Glomerular visceral epithelial cell (primary cell): ENCODE measurements around the gene ZNF480.
A peak's percentile ranks its signal among the peaks of the same experiment; 100 is the strongest.
"Not testable (repeated sequence)": the region's sequence is repeated elsewhere in the genome, so short reads cannot be mapped to it uniquely, and the experiment has no call there.

Experiments used
- DNase-seq: peaks from one replicate; pipeline ENCODE4 v3.0.0-alpha.2; 2016; ENCODE audit errors: extremely low spot score

The ZNF480 gene

DNA sequence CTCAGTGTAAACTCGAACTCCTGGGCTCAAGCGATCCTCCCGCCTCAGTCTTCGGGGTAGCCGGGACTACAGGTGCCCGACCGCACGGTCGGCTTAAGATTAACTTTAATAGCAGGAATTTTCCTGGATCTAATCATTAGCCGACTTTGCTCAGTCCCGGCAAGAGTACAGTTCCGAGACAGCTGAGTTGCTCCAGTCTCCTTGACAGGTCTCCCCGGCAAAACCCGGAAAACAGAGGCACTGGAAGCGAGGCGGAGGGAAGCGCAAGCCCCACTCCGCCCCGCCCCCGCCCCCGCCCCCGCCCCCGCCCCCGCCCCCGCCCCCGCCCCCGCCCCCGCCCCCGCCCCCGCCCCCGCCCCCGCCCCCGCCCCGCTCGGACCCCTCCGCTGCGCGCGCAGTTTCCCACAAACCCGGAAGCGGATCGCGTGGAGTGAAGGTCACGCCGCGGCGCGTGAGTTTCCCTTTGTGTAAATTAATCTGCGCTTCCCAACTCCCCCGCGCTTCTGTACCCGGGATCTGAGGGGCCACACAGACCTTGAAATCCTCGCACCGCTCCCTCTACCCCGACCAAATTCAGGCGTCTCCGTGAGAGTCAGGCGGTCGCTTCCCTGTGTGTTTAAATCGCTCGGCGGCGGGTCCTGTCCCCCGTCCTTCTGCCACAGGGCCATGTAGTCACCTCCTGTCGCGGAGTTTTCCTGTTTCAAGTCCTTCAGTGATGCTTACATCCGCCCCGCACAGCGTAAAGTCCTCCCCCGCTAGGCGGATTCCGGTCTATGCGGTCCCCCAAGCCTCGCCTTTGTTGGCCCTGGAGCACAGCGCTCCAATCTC lies at the start of gene ZNF480:
Gene ZNF480 (plus strand): TSS at position 397 of the 828 bp plus-strand sequence. CDS start 3,244 bp downstream, outside the sequence.
- peak; percentile 83 for DNase-seq

GRCh38 chr19:52248241-52248640 lies 48.7 kb upstream of the ZNF480 start:
- no peak for DNase-seq

- no peak for DNase-seq
Observed at GRCh38 chr19:52258426-52258825, 38.5 kb upstream of the ZNF480 start.

GRCh38 chr19:52265556-52265955 lies 31.4 kb upstream of the ZNF480 start:
- not testable (repeated sequence) for DNase-seq

- DNase-seq: peak; percentile 96
Observed at GRCh38 chr19:52269338-52270261, 27.4 kb upstream of the ZNF480 start, which contains the start of gene ZNF766. TSS of gene ZNF766 (plus strand) at chr19:52269587. CDS start at chr19:52269614, 27 bp downstream.

DNA sequence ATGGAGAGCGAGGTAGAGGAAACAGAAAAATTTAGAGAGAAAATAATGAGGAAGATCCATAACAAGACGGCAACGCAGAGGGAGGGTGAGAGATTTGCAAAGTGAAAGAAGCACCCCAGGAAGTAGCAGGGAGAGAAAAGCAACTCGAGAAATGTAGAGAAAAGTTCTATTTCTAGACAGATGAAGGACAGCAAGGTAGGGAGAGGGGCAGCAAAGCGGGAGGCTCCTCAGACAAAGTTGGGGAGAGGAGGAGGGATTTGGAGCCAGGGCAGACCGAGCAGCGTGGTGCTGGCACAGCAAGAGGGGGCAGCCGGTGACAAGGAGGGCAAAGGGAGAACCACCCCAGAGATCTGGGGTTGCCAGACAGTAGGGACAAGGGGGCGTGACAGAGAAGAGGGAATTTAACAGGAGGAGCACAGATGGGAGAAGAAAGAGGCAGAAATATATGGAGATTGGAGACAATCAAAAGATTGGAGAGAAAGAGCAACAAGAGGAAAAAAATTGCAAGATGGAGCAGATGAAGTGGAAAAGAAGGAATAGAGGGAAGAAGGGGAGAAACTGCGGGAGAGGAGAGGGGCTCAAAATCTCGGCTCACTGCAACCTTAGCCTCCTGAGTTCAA lies 26.6 kb upstream of the ZNF480 start:
- DNase-seq: no peak

GRCh38 chr19:52273301-52273700 lies 23.7 kb upstream of the ZNF480 start:
- DNase-seq: no peak

- DNase-seq: no peak
Observed at GRCh38 chr19:52274191-52274590, 22.8 kb upstream of the ZNF480 start.

DNA sequence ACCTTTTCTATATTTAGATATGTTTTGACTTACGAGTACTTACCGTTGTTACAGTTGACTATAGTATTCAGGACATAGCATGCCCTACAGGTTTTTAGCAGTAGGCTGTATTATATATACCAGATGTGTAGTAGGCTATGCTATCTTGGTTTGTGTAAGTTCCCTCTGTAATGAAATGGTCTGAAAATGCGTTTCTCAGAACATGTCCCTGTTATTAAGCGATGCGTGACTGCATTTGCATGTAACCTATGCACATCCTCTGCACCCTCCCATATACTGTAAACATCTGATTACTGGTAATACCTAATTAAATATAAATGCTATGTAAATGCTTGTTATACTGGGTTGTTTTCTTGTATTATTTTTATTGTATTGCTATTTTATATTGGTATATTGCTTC lies 21.0 kb upstream of the ZNF480 start:
- DNase-seq: no peak

- DNase-seq: no peak
Observed at GRCh38 chr19:52277471-52277870, 19.5 kb upstream of the ZNF480 start.

- DNase-seq: no peak
Observed at GRCh38 chr19:52286256-52286655, 10.7 kb upstream of the ZNF480 start.

DNA sequence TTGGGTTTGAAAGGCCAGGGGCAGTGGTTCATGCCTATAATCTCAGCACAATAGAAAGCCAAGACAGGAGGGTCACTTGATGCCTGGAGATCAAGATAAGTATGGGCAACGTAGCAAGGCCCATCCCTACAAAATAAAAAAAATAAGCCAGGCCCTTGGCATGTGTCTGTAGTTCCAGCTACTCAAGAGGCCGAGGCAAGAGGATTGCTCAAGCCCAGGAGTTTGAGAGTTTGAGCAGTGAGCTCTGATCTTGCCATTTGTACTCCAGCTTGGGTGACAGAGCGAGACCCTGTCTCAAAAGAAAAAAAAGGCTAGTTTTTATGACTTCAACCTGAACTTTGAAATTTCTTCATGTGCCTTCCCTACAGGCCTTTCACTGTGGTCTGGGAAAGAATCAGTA lies 5.2 kb upstream of the ZNF480 start:
- no peak for DNase-seq

DNA sequence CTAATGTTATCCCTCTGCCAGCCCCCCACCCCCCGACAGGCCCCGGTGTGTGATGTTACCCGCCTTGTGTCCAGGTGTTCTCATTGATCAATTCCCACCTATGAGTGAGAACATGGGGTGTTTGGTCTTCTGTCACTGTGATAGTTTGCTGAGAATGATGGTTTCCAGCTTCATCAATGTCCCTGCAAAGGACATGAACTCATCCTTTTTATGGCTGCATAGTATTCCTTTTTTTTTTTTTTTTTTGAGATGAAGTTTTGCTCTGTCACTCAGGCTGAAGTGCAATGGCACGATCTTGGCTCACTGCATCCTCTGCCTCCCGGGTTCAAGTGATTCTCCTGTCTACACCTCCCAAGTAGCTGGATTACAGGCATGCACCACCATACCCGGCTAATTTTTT lies 4.0 kb upstream of the ZNF480 start:
- not testable (repeated sequence) for DNase-seq

- DNase-seq: no peak
Observed at GRCh38 chr19:52296400-52296772, 583 bp upstream of the ZNF480 start.

DNA sequence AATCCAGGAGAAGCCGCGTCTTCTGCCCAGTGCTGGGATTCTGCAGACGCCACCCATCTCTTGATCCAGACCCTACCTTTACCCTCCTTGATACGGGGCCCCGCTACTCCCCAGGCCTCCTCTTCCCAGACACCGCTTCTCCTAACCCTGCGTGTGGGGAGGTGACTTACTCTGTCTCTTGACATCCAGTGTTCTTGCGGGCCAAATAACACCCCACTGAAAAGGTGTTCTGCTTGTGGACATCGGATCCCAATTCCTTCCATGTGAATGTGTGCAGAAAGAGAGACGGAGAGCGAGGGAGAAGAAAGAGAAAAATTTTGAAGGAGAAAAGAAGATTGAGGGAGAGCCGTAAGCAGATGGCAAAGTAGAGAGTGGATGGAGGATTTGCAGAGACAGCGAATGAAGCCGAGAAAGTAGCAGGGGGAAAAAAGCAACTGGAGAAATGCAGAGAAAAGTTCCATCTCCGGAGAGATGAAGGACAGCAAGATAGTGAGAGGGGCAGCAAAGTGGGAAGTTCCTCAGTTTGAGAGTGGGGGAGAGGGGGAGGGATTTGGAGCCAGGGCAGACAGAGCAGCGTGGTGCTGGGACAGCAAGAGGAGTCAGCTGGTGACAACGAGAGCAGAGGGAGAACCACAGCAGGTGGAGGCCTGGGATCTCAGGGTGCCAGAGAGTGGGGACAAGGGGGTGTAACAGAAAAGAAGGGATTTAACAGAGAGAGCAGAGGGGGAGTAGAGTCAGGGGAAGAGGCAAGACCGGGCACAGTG lies 814 bp downstream of the ZNF480 start:
- peak; percentile 4 for DNase-seq

DNA sequence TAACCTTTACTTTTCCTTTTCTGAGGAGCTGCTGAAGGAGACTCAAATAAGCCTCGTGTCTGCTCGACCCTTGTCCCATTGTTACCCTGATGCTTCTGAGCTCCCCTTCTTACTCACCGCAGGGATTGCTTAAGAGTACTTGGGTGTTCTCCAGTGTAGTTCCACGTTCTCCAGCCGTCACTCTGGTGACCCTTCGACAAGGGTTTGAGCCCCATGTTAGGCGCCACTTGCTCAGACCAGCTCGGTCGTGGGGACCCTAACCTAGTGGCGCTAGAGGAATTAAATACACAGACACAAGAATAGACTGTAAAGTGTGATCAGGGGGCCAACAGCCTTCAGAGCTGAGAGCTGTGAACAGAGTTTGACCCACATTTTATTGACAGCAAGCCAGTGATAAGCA lies 10.3 kb downstream of the ZNF480 start:
- DNase-seq: no peak

DNA sequence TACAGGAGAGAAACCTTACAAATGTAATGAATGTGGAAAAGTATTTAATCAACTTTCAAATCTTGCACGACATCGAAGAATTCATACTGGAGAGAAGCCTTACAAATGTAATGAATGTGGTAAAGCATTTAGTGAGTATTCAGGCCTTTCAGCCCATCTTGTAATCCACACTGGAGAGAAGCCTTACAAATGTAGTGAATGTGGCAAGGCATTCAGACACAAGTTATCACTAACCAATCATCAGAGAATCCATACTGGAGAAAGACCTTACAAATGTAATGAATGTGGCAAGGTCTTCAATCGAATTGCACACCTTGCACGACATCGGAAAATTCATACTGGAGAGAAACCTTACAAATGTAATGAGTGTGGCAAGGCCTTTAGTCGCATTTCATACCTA lies 25.5 kb downstream of the ZNF480 start:
- DNase-seq: no peak

- DNase-seq: no peak
Observed at GRCh38 chr19:52331757-52332156, 34.8 kb downstream of the ZNF480 start.

- DNase-seq: no peak
Observed at GRCh38 chr19:52335768-52336116, 38.8 kb downstream of the ZNF480 start.

DNA sequence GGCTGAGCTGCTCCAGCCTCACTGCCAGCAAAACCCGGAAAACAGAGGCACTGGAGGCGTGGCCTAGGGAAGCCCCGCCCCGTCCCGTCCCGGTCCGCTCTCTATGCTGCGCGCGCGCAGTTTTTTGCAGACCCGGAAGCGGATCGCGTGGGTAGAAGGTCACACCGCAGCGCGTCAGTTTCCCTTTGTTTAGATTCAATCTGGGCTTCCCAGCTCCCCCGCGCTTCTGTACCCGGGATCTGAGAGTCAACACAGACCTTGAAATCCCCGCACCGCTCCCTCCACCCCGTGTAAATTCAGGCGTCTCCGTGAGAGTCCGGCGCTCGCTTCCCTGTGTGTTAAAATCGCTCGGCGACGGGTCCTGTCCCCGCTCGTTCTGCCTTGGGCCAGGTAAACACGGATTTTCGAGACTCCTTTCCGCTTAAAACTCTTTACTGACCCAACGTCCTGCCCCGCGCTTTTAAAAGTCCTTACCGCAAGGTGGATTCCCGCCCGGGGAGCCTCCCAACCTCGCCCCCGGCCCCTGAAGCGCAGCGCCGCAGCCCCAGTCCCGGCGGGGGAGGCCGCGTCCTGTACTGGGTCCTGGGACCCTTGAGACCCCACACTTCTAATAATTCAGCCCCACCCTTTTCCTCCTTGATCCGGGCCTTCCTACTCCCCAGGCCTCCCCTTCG lies 39.3 kb downstream of the ZNF480 start, which contains the start of gene ZNF610:
Gene ZNF610 (plus strand): TSS at position 127 of the 674 bp plus-strand sequence. CDS start 12,930 bp downstream, outside the sequence.
- DNase-seq: peak; percentile 5
